GM23338 (cell line): ENCODE measurements around the gene KIF6. TPM values are rescaled to one million over a fixed set of nuclear protein-coding genes. Genes with fewer than 3 reads are reported as not detected.

Experiments used
- ATAC-seq: fragments of 200-7000 bp; cut with Tn5 transposase; 3 replicates; pipeline ENCODE4 v1.9.1; 2020
- DNase-seq: peaks from one replicate; pipeline ENCODE4 v3.0.0-alpha.2; 2015; ENCODE audit warnings: low spot score
- H2AFZ ChIP-seq: fragments of 200-600 bp; sonication (generic); 2 replicates; pipeline ENCODE4 v1.8.0; 2016; ENCODE audit warnings: antibody characterized with exemption, mild to moderate bottlenecking, moderate library complexity
- H3F3A ChIP-seq: fragments of 200-600 bp; sonication (generic); replicated peaks from 2 replicates; pipeline ENCODE4 v1.8.0; 2017; ENCODE audit warnings: antibody characterized with exemption, mixed run types, low read depth
- H3K27ac ChIP-seq: fragments of 200-600 bp; sonication (generic); 2 replicates; pipeline ENCODE4 v1.6.1; 2016; ENCODE audit warnings: low read depth
- H3K27me3 ChIP-seq: fragments of 200-600 bp; sonication (generic); 2 replicates; pipeline ENCODE4 v1.8.0; 2016; ENCODE audit warnings: mild to moderate bottlenecking, mixed run types, moderate library complexity; ENCODE audit not compliant: insufficient read depth
- H3K36me3 ChIP-seq: fragments of 200-600 bp; sonication (generic); 2 replicates; pipeline ENCODE4 v1.8.0; 2016; ENCODE audit warnings: mild to moderate bottlenecking; ENCODE audit not compliant: insufficient read depth
- H3K4me1 ChIP-seq: fragments of 200-600 bp; sonication (generic); 2 replicates; pipeline ENCODE4 v1.8.0; 2016; ENCODE audit warnings: mild to moderate bottlenecking, moderate library complexity; ENCODE audit not compliant: insufficient read depth
- H3K4me2 ChIP-seq: fragments of 200-600 bp; sonication (generic); 2 replicates; pipeline ENCODE4 v1.7.1; 2017; ENCODE audit warnings: mixed run types
- H3K4me3 ChIP-seq: fragments of 200-600 bp; sonication (generic); 2 replicates; pipeline ENCODE4 v1.6.1; 2016; ENCODE audit warnings: mixed run types
- H3K79me2 ChIP-seq: fragments of 200-600 bp; sonication (generic); replicated peaks from 2 replicates; pipeline ENCODE4 v1.8.0; 2017; ENCODE audit warnings: mild to moderate bottlenecking; ENCODE audit not compliant: insufficient read depth
- H3K9me2 ChIP-seq: fragments of 200-600 bp; sonication (generic); 2 replicates; pipeline ENCODE4 v1.8.0; 2017; ENCODE audit not compliant: insufficient read depth
- H4K20me1 ChIP-seq: fragments of 200-600 bp; sonication (generic); replicated peaks from 2 replicates; pipeline ENCODE4 v1.8.0; 2017; ENCODE audit warnings: mild to moderate bottlenecking; ENCODE audit not compliant: insufficient read depth
- H3K27ac Mint-ChIP-seq: 2 replicates; pipeline ENCODE4 v1.8.0; 2020; ENCODE audit warnings: inconsistent platforms, mild to moderate bottlenecking, moderate library complexity, mixed read lengths
- H3K27me3 Mint-ChIP-seq: 3 replicates; pipeline ENCODE4 v1.8.0; 2022; ENCODE audit warnings: low read depth, mild to moderate bottlenecking, moderate library complexity, mixed read lengths, inconsistent platforms; ENCODE audit not compliant: insufficient read depth, poor library complexity
- H3K36me3 Mint-ChIP-seq: 3 replicates; pipeline ENCODE4 v1.8.0; 2021; ENCODE audit warnings: low read depth, mild to moderate bottlenecking, inconsistent platforms, moderate library complexity, mixed read lengths
- H3K4me1 Mint-ChIP-seq: 3 replicates; pipeline ENCODE4 v1.8.0; 2020; ENCODE audit warnings: mild to moderate bottlenecking, inconsistent platforms, mixed read lengths
- H3K4me3 Mint-ChIP-seq: 3 replicates; pipeline ENCODE4 v1.8.0; 2021; ENCODE audit warnings: moderate library complexity, mild to moderate bottlenecking, inconsistent platforms, mixed read lengths
- H3K9me3 Mint-ChIP-seq: 3 replicates; pipeline ENCODE4 v1.8.0; 2020; ENCODE audit warnings: moderate library complexity, mild to moderate bottlenecking, inconsistent platforms, mixed read lengths
- CREB1 ChIP-seq: fragments of 250-450 bp; sonication (Bioruptor Pico); IDR thresholded peaks from 2 replicates; pipeline ENCODE4 v1.5.0; 2020; ENCODE audit warnings: low read depth, mild to moderate bottlenecking, moderate library complexity
- CTCF ChIP-seq, 2 experiments: fragments of 200-600 bp in 1 of 2; sonication (generic) in 1 of 2; conservative IDR thresholded peaks; 2 replicates each; pipeline versions ENCODE4 v1.5.1 to v1.6.1; 2016 to 2017; ENCODE audit warnings: antibody characterized with exemption in 2 of 2, low read depth in 2 of 2, mild to moderate bottlenecking in 2 of 2, moderate library complexity in 1 of 2
- ETS1 ChIP-seq: IDR thresholded peaks from 2 replicates; pipeline ENCODE4 v1.6.1; 2016; ENCODE audit warnings: antibody characterized with exemption
- EZH2 ChIP-seq: fragments of 200-600 bp; sonication (generic); IDR thresholded peaks from one replicate; pipeline ENCODE4 v1.8.0; 2017; ENCODE audit warnings: antibody characterized with exemption, mild to moderate bottlenecking, low read depth; ENCODE audit not compliant: unreplicated experiment
- EZH2phosphoT487 ChIP-seq: fragments of 200-600 bp; sonication (generic); IDR thresholded peaks from one replicate; pipeline ENCODE4 v1.8.1; 2018; ENCODE audit warnings: antibody characterized with exemption; ENCODE audit not compliant: unreplicated experiment
- JUNB ChIP-seq: IDR thresholded peaks from one replicate; pipeline ENCODE4 v1.6.1; 2016; ENCODE audit warnings: antibody characterized with exemption; ENCODE audit not compliant: unreplicated experiment
- NANOG ChIP-seq: IDR thresholded peaks from 2 replicates; pipeline ENCODE4 v1.6.1; 2016; ENCODE audit warnings: antibody characterized with exemption, borderline replicate concordance
- POLR2AphosphoS5 ChIP-seq: IDR thresholded peaks from 2 replicates; pipeline ENCODE4 v1.6.1; 2016; ENCODE audit warnings: antibody characterized with exemption, low read depth
- STAT1 ChIP-seq: IDR thresholded peaks from one replicate; pipeline ENCODE4 v1.6.1; 2016; ENCODE audit warnings: antibody characterized with exemption; ENCODE audit not compliant: unreplicated experiment
- ZNF114 ChIP-seq: fragments of 250-450 bp; sonication (Bioruptor Pico); IDR thresholded peaks from 2 replicates; pipeline ENCODE4 v1.5.0; 2020; ENCODE audit warnings: mild to moderate bottlenecking, moderate library complexity
- ZNF331 ChIP-seq: fragments of 250-450 bp; sonication (Bioruptor Pico); IDR thresholded peaks from 2 replicates; pipeline ENCODE4 v1.5.0; 2020; ENCODE audit warnings: low read depth, mild to moderate bottlenecking, moderate library complexity
- polyA plus RNA-seq: library from polyadenylated mRNA; unstranded; fragments of >200 nt; fragmentation: Nextera tagmentation; extraction: Ambion mirVana; gene quantifications from 2 replicates; pipeline ENCODE4 v1.2.1, GENCODE V29; 2016
- total RNA-seq: library from RNA; depleted of rRNA; stranded (reverse); fragments of >200 nt; shearing (Covaris generic); gene quantifications from 2 replicates; pipeline ENCODE4 v1.2.3, GENCODE V29; 2014
- TF ChIP-seq, protein P1 (sequence below): fragments of 250-450 bp; sonication (Bioruptor Pico); IDR thresholded peaks from 2 replicates; pipeline ENCODE4 v1.5.0; 2020; ENCODE audit warnings: mild to moderate bottlenecking, moderate library complexity

Gene KIF6
- total and polyA plus RNA-seq, 2 experiments from 2014 or later: 0.87 to 1.7 TPM

GRCh38 chr6:39698789-39699188 is 26.4 kb downstream of the KIF6 start:
- Histone ChIP-seq H3K4me1 (peaks cover 11% of the 10 kb centered on the region; the same call in 1 of the 2 replicates), H2AFZ (no peak overlapping the region), H3K4me3 (no peak overlapping the region), H3K27me3 (no peaks in the 10 kb centered on the region), H3F3A (no peaks in the 10 kb centered on the region), H3K9me2 (no peaks in the 10 kb centered on the region), H3K79me2 (no peaks in the 10 kb centered on the region), H4K20me1 (no peaks in the 10 kb centered on the region), H3K4me2 (no peak overlapping the region), H3K36me3 (no peaks in the 10 kb centered on the region), H3K27ac (no peak overlapping the region)
- H3K36me3 Mint-ChIP-seq: no peaks in the 10 kb centered on the region
- no peaks in the 10 kb centered on the region for H3K9me3 Mint-ChIP-seq
- H3K27me3 Mint-ChIP-seq: no peaks in the 10 kb centered on the region
- no peak for DNase-seq
- H3K27ac Mint-ChIP-seq: peak overlapping the region; percentile 29; the same call in 1 of the 2 replicates
- TF ChIP-seq ZNF331 (CRISPR knock-in tag) (no peak), CTCF (conservative IDR thresholded peaks at IDR 0.05; ENCODE audit: low read depth in 2 of 2) (no peak), ETS1 (no peak), EZH2phosphoT487 (no peak), POLR2AphosphoS5 (no peak), CREB1 (CRISPR knock-in tag) (no peak), EZH2 (no peak), NANOG (no peak), ZNF114 (CRISPR knock-in tag) (no peak), STAT1 (no peak), JUNB (no peak)
- TF ChIP-seq, protein P1, sequence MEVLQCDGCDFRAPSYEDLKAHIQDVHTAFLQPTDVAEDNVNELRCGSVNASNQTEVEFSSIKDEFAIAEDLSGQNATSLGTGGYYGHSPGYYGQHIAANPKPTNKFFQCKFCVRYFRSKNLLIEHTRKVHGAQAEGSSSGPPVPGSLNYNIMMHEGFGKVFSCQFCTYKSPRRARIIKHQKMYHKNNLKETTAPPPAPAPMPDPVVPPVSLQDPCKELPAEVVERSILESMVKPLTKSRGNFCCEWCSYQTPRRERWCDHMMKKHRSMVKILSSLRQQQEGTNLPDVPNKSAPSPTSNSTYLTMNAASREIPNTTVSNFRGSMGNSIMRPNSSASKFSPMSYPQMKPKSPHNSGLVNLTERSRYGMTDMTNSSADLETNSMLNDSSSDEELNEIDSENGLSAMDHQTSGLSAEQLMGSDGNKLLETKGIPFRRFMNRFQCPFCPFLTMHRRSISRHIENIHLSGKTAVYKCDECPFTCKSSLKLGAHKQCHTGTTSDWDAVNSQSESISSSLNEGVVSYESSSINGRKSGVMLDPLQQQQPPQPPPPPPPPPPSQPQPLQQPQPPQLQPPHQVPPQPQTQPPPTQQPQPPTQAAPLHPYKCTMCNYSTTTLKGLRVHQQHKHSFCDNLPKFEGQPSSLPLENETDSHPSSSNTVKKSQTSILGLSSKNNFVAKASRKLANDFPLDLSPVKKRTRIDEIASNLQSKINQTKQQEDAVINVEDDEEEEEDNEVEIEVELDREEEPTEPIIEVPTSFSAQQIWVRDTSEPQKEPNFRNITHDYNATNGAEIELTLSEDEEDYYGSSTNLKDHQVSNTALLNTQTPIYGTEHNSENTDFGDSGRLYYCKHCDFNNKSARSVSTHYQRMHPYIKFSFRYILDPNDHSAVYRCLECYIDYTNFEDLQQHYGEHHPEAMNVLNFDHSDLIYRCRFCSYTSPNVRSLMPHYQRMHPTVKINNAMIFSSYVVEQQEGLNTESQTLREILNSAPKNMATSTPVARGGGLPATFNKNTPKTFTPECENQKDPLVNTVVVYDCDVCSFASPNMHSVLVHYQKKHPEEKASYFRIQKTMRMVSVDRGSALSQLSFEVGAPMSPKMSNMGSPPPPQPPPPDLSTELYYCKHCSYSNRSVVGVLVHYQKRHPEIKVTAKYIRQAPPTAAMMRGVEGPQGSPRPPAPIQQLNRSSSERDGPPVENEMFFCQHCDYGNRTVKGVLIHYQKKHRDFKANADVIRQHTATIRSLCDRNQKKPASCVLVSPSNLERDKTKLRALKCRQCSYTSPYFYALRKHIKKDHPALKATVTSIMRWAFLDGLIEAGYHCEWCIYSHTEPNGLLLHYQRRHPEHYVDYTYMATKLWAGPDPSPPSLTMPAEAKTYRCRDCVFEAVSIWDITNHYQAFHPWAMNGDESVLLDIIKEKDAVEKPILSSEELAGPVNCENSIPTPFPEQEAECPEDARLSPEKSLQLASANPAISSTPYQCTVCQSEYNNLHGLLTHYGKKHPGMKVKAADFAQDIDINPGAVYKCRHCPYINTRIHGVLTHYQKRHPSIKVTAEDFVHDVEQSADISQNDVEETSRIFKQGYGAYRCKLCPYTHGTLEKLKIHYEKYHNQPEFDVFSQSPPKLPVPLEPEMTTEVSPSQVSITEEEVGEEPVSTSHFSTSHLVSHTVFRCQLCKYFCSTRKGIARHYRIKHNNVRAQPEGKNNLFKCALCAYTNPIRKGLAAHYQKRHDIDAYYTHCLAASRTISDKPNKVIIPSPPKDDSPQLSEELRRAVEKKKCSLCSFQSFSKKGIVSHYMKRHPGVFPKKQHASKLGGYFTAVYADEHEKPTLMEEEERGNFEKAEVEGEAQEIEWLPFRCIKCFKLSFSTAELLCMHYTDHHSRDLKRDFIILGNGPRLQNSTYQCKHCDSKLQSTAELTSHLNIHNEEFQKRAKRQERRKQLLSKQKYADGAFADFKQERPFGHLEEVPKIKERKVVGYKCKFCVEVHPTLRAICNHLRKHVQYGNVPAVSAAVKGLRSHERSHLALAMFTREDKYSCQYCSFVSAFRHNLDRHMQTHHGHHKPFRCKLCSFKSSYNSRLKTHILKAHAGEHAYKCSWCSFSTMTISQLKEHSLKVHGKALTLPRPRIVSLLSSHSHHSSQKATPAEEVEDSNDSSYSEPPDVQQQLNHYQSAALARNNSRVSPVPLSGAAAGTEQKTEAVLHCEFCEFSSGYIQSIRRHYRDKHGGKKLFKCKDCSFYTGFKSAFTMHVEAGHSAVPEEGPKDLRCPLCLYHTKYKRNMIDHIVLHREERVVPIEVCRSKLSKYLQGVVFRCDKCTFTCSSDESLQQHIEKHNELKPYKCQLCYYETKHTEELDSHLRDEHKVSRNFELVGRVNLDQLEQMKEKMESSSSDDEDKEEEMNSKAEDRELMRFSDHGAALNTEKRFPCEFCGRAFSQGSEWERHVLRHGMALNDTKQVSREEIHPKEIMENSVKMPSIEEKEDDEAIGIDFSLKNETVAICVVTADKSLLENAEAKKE (CRISPR knock-in tag): no peak
- peaks cover 7% of the 10 kb centered on the region; the same call in 1 of the 3 replicates for H3K4me1 Mint-ChIP-seq
- no peak for ATAC-seq
- H3K4me3 Mint-ChIP-seq: no peak overlapping the region
